MM.1S (cell line): ENCODE results near the gene PTPRC.

ENCODE experiments used
- DNase-seq: peaks from one replicate; pipeline ENCODE4 v3.0.0-alpha.2; 2015
- H2AFZ ChIP-seq: fragments of 300-600 bp; sonication (generic); 2 replicates; pipeline ENCODE4 v1.6.0; 2016; ENCODE audit warnings: antibody characterized with exemption, low read length
- H3F3A ChIP-seq: fragments of 300-600 bp; sonication (generic); 2 replicates; pipeline ENCODE4 v1.6.1; 2016; ENCODE audit warnings: mild to moderate bottlenecking, antibody characterized with exemption, low read length, moderate library complexity, mixed read lengths; ENCODE audit not compliant: insufficient read depth
- H3K27ac ChIP-seq: fragments of 300-600 bp; sonication (generic); 2 replicates; pipeline ENCODE4 v1.5.1; 2016; ENCODE audit warnings: mild to moderate bottlenecking, low read length
- H3K27me3 ChIP-seq: fragments of 300-600 bp; sonication (generic); replicated peaks from 2 replicates; pipeline ENCODE4 v1.6.0; 2016; ENCODE audit warnings: low read length; ENCODE audit not compliant: insufficient read depth
- H3K36me3 ChIP-seq: fragments of 300-600 bp; sonication (generic); replicated peaks from 2 replicates; pipeline ENCODE4 v1.6.1; 2016; ENCODE audit warnings: mild to moderate bottlenecking, low read length, mixed read lengths; ENCODE audit not compliant: insufficient read depth
- H3K4me1 ChIP-seq: fragments of 300-600 bp; sonication (generic); 2 replicates; pipeline ENCODE4 v1.6.1; 2016; ENCODE audit warnings: low read length, mixed read lengths
- H3K4me2 ChIP-seq: fragments of 300-600 bp; sonication (generic); 2 replicates; pipeline ENCODE4 v1.6.0; 2016; ENCODE audit warnings: low read depth, low read length
- H3K4me3 ChIP-seq: fragments of 300-600 bp; sonication (generic); 2 replicates; pipeline ENCODE4 v1.5.1; 2016; ENCODE audit warnings: low read length, mixed read lengths
- H3K79me2 ChIP-seq: fragments of 300-600 bp; sonication (generic); 2 replicates; pipeline ENCODE4 v1.6.1; 2016; ENCODE audit warnings: mixed run types, low read length, mixed read lengths
- H3K9ac ChIP-seq: fragments of 300-600 bp; sonication (generic); 2 replicates; pipeline ENCODE4 v1.6.1; 2016; ENCODE audit warnings: low read length, mixed read lengths
- H3K9me2 ChIP-seq: fragments of 300-600 bp; sonication (generic); replicated peaks from 2 replicates; pipeline ENCODE4 v1.6.1; 2016; ENCODE audit warnings: mild to moderate bottlenecking, low read length, mixed read lengths; ENCODE audit not compliant: insufficient read depth
- H3K9me3 ChIP-seq: fragments of 300-600 bp; sonication (generic); replicated peaks from 2 replicates; pipeline ENCODE4 v1.6.1; 2016; ENCODE audit warnings: mild to moderate bottlenecking, low read length, mixed read lengths; ENCODE audit not compliant: insufficient read depth
- H4K20me1 ChIP-seq: fragments of 300-600 bp; sonication (generic); 2 replicates; pipeline ENCODE4 v1.6.1; 2016; ENCODE audit warnings: mild to moderate bottlenecking, low read length, moderate library complexity, mixed read lengths; ENCODE audit not compliant: insufficient read depth
- CTCF ChIP-seq: fragments of 300-600 bp; sonication (generic); IDR thresholded peaks from 2 replicates; pipeline ENCODE4 v1.5.1; 2016; ENCODE audit warnings: antibody characterized with exemption, low read length, mixed read lengths
- EZH2 ChIP-seq: fragments of 300-600 bp; sonication (generic); optimal IDR thresholded peaks from 2 replicates; pipeline ENCODE3; 2017; ENCODE audit warnings: low read depth, mild to moderate bottlenecking, antibody characterized with exemption, low read length, mixed read lengths
- EZH2phosphoT487 ChIP-seq: fragments of 300-600 bp; sonication (generic); IDR thresholded peaks from 2 replicates; pipeline ENCODE4 v1.6.1; 2018; ENCODE audit warnings: antibody characterized with exemption, low read length

The PTPRC gene

GRCh38 chr1:198797656-198798055, 158.8 kb downstream of the PTPRC start:
- no peaks in the 10 kb centered on the region for H3F3A ChIP-seq
- no peaks in the 10 kb centered on the region for H3K79me2 ChIP-seq
- H3K36me3 ChIP-seq = no peaks in the 10 kb centered on the region
- no peak overlapping the region for H2AFZ ChIP-seq
- H3K9ac ChIP-seq = no peak overlapping the region
- H3K27me3 ChIP-seq = no peaks in the 10 kb centered on the region
- no peak for DNase-seq
- no peak overlapping the region for H3K4me3 ChIP-seq
- H3K9me2 ChIP-seq = no peaks in the 10 kb centered on the region
- H4K20me1 ChIP-seq = no peaks in the 10 kb centered on the region
- TF ChIP-seq EZH2 (no peak), EZH2phosphoT487 (no peak), CTCF (no peak)
- no peaks in the 10 kb centered on the region for H3K9me3 ChIP-seq
- no peak overlapping the region for H3K4me2 ChIP-seq
- no peaks in the 10 kb centered on the region for H3K4me1 ChIP-seq
- no peak overlapping the region for H3K27ac ChIP-seq

- Histone ChIP-seq H3K9ac (no peak overlapping the region), H3K27me3 (no peaks in the 10 kb centered on the region), H4K20me1 (no peaks in the 10 kb centered on the region), H3K79me2 (no peaks in the 10 kb centered on the region), H3K9me2 (no peaks in the 10 kb centered on the region), H3K4me2 (no peak overlapping the region), H3K4me1 (no peaks in the 10 kb centered on the region), H3K4me3 (no peak overlapping the region), H3K9me3 (no peaks in the 10 kb centered on the region), H3K36me3 (no peaks in the 10 kb centered on the region), H3K27ac (no peak overlapping the region), H3F3A (no peaks in the 10 kb centered on the region), H2AFZ (no peak overlapping the region)
- TF ChIP-seq CTCF (no peak), EZH2phosphoT487 (no peak), EZH2 (no peak)
- DNase-seq = no peak
These were observed 160.1 kb downstream of the PTPRC start for GRCh38 chr1:198798923-198799386.

- Histone ChIP-seq H4K20me1 (no peaks in the 10 kb centered on the region), H3K9me2 (no peaks in the 10 kb centered on the region), H3K36me3 (no peaks in the 10 kb centered on the region), H3K4me2 (no peak overlapping the region), H3K4me3 (no peak overlapping the region), H3K9ac (no peak overlapping the region), H3F3A (no peaks in the 10 kb centered on the region), H3K27ac (no peak overlapping the region), H3K9me3 (no peaks in the 10 kb centered on the region), H3K27me3 (no peaks in the 10 kb centered on the region), H2AFZ (no peak overlapping the region), H3K4me1 (no peaks in the 10 kb centered on the region), H3K79me2 (no peaks in the 10 kb centered on the region)
- DNase-seq = no peak
- no peak for TF ChIP-seq EZH2
- no peak for TF ChIP-seq EZH2phosphoT487
- no peak for TF ChIP-seq CTCF
These were observed 166.8 kb downstream of the PTPRC start for GRCh38 chr1:198805498-198806151.
